NB4 (cell line): ENCODE data around the gene OR4K14.

ENCODE experiments used
- POLR2A ChIP-seq: IDR thresholded peaks from 2 replicates; pipeline ENCODE4 v1.6.1; 2011; ENCODE audit warnings: mild to moderate bottlenecking; ENCODE audit not compliant: insufficient read length; ENCODE audit errors: extremely low read depth
- TF ChIP-seq, protein P1 (sequence below): IDR thresholded peaks from one replicate; pipeline ENCODE4 v1.5.1; 2012; ENCODE audit warnings: low read depth, low read length
- TF ChIP-seq, protein P2 (sequence below): IDR thresholded peaks from 2 replicates; pipeline ENCODE4 v1.6.1; 2011; ENCODE audit warnings: low read depth, low read length

DNA sequence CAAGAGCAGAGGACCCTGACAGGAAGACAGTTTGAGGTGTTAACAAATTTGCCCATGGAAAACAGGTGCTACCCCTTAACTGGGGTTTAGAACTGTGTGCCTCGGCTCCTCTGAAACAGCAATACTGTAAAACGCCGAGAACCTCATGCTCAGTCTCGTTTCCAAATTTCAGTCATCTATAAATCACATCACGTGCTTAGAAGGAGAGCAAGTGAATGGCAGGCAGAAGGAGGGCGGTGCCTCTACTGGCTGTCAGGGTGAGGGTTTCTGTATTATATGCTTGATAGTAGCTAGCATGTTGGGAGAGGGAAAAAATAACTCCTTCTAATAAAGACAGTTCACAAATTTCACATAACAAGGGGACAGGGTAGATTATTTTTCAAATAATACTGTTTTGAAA lies 12.0 kb upstream of the OR4K14 start:
- TF ChIP-seq, protein P1, sequence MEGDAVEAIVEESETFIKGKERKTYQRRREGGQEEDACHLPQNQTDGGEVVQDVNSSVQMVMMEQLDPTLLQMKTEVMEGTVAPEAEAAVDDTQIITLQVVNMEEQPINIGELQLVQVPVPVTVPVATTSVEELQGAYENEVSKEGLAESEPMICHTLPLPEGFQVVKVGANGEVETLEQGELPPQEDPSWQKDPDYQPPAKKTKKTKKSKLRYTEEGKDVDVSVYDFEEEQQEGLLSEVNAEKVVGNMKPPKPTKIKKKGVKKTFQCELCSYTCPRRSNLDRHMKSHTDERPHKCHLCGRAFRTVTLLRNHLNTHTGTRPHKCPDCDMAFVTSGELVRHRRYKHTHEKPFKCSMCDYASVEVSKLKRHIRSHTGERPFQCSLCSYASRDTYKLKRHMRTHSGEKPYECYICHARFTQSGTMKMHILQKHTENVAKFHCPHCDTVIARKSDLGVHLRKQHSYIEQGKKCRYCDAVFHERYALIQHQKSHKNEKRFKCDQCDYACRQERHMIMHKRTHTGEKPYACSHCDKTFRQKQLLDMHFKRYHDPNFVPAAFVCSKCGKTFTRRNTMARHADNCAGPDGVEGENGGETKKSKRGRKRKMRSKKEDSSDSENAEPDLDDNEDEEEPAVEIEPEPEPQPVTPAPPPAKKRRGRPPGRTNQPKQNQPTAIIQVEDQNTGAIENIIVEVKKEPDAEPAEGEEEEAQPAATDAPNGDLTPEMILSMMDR, result no peak
- no peak for TF ChIP-seq POLR2A
- TF ChIP-seq, protein P2, sequence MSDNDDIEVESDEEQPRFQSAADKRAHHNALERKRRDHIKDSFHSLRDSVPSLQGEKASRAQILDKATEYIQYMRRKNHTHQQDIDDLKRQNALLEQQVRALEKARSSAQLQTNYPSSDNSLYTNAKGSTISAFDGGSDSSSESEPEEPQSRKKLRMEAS, result no peak
